Breast epithelium (tissue), 3 donors: Measurements from ENCODE around the gene CDK2.

ENCODE experiments used
- POLR2A ChIP-seq: fragments of 450-650 bp; IDR thresholded peaks from one replicate; pipeline ENCODE4 v1.6.1; 2016; ENCODE audit warnings: antibody characterized with exemption, mild to moderate bottlenecking, moderate library complexity
- TF ChIP-seq, protein P1 (sequence below), 3 donors: fragments of 450-650 bp; IDR thresholded peaks; one replicate each; pipeline ENCODE4 v1.5.1; 2016 to 2017; ENCODE audit warnings: antibody characterized with exemption in 3 of 3, mild to moderate bottlenecking in 3 of 3, moderate library complexity in 3 of 3

DNA sequence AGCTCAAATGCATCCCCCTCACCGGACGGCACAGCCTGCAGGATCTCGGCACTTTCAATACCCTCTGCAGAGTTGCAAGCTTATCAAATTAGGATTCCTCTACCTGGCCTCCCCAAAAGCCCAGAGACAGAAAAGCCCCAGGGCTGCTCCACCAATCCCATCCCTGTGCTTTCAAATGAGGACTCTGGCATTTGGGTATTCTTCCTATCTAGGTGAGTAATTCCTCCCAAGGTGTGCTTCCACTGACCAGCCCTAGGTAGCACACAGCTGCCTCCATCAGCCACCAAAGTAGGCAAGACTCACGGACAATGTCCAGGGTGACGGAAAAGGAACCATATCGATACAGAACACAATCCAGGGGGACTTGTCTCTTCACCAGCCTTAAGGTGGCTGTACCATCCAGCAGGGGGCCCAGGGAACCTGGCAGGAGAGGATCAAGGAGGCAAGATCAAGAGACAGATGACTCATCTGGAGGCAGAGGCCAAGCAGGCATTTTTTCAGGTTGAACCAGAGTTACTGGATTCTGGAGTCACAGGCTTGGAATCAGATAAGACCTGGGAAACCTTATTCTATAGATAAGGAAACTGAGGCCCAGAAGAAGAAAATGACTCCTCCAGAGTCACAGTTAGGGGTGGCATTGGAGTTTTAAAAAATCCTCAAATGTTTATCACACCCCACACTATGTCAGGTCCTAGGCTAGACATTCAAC is 10.7 kb upstream of the CDK2 start:
- no peak for TF ChIP-seq POLR2A
- TF ChIP-seq, protein P1, sequence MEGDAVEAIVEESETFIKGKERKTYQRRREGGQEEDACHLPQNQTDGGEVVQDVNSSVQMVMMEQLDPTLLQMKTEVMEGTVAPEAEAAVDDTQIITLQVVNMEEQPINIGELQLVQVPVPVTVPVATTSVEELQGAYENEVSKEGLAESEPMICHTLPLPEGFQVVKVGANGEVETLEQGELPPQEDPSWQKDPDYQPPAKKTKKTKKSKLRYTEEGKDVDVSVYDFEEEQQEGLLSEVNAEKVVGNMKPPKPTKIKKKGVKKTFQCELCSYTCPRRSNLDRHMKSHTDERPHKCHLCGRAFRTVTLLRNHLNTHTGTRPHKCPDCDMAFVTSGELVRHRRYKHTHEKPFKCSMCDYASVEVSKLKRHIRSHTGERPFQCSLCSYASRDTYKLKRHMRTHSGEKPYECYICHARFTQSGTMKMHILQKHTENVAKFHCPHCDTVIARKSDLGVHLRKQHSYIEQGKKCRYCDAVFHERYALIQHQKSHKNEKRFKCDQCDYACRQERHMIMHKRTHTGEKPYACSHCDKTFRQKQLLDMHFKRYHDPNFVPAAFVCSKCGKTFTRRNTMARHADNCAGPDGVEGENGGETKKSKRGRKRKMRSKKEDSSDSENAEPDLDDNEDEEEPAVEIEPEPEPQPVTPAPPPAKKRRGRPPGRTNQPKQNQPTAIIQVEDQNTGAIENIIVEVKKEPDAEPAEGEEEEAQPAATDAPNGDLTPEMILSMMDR (IDR thresholded peaks at IDR 0.05) = peak in 1 of 3 donors; percentile 13
